ENCODE measurements around the gene AGMO.
"Not testable (repeated sequence)": the region's sequence is repeated elsewhere in the genome, so short reads cannot be mapped to it uniquely, and the experiment has no call there.

Gene AGMO

GRCh38 chr7:15558756-15559155, 3.1 kb downstream of the AGMO start:
- peak; percentile 63 for DNase-seq

- no peak for DNase-seq
Measured at GRCh38 chr7:15557686-15558085, 4.1 kb downstream of the AGMO start.

- no peak for DNase-seq
Measured at GRCh38 chr7:15557186-15557585, 4.6 kb downstream of the AGMO start.

- no peak for DNase-seq
Measured at GRCh38 chr7:15556339-15557105, 5.3 kb downstream of the AGMO start.

- peak; percentile 53 for DNase-seq
Measured at GRCh38 chr7:15555381-15555859, 6.4 kb downstream of the AGMO start.

- DNase-seq = no peak
Measured at GRCh38 chr7:15554744-15555143, 7.1 kb downstream of the AGMO start.

- peak; percentile 91 for DNase-seq
Measured at GRCh38 chr7:15554081-15554480, 7.7 kb downstream of the AGMO start.

GRCh38 chr7:15547320-15547719, 14.5 kb downstream of the AGMO start:
- not testable (repeated sequence) for DNase-seq

- DNase-seq = no peak
Measured at GRCh38 chr7:15546272-15546792, 15.5 kb downstream of the AGMO start.

GRCh38 chr7:15544050-15544449, 17.8 kb downstream of the AGMO start:
- DNase-seq = no peak

GRCh38 chr7:15543256-15543655, 18.6 kb downstream of the AGMO start:
- DNase-seq = no peak

- no peak for DNase-seq
Measured at GRCh38 chr7:15527648-15528047, 34.2 kb downstream of the AGMO start.

GRCh38 chr7:15525652-15526263, 36.1 kb downstream of the AGMO start:
- no peak for DNase-seq

- no peak for DNase-seq
Measured at GRCh38 chr7:15524077-15524476, 37.7 kb downstream of the AGMO start.

- DNase-seq = not testable (repeated sequence)
Measured at GRCh38 chr7:15517865-15518264, 44.0 kb downstream of the AGMO start.

GRCh38 chr7:15515252-15515651, 46.6 kb downstream of the AGMO start:
- DNase-seq = peak; percentile 77

- DNase-seq = peak; percentile 51
Measured at GRCh38 chr7:15508258-15508657, 53.6 kb downstream of the AGMO start.

- DNase-seq = no peak
Measured at GRCh38 chr7:15507708-15508107, 54.1 kb downstream of the AGMO start.

- DNase-seq = peak; percentile 24
Measured at GRCh38 chr7:15507171-15507570, 54.6 kb downstream of the AGMO start.

GRCh38 chr7:15505761-15506160, 56.1 kb downstream of the AGMO start:
- no peak for DNase-seq

- DNase-seq = peak; percentile 19
Measured at GRCh38 chr7:15504351-15504750, 57.5 kb downstream of the AGMO start.

- peak; percentile 47 for DNase-seq
Measured at GRCh38 chr7:15503603-15504290, 58.1 kb downstream of the AGMO start.

GRCh38 chr7:15498465-15498864, 63.4 kb downstream of the AGMO start:
- DNase-seq = no peak

GRCh38 chr7:15495170-15495569, 66.6 kb downstream of the AGMO start:
- no peak for DNase-seq

Measured in fibroblast of upper back skin (primary cell).